ENCODE data around the gene RTKN. TPM values are rescaled to one million over a fixed set of nuclear protein-coding genes. Genes with fewer than 3 reads are reported as not detected.
A peak's percentile ranks its signal among the peaks of the same experiment; 100 is the strongest.
"Not testable (repeated sequence)": the region's sequence is repeated elsewhere in the genome, so short reads cannot be mapped to it uniquely, and the experiment has no call there.

Gene RTKN
- total RNA-seq, 4 donors from 2014 or later, result 2.2 to 17.6 (median 5.9) TPM

DNA sequence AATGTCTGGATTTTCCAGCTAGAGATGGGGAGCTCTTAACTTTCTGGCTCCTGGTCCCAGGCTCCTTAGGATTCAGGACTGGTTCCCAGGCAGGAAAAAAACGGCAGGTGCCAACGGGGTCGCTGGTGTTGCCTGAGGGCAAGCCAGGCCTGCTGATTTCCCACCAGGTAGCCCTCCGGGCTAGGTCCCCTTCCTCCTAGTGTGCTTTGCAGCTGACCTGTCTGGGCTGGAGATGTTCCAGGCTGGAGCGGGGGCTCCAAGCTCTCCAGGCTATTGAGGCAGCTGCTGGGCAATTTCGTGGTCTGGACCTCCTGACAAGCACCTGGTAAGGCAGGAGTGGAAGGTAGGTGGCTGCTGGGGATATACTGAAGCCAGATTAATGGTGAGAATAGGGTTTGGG lies 32.7 kb upstream of the RTKN start:
- ATAC-seq, result no peak
- intact Hi-C loops (cut with DNase I; ENCODE audit: low total_unique reads), result no loop called here
- H3K27me3 ChIP-seq, result no peaks in the 10 kb centered on the region
- DNase-seq, result no peak
- peaks cover 20 to 25% of the 10 kb centered on the region in 2 donors for H3K4me1 ChIP-seq
- no peaks in the 10 kb centered on the region for H3K9me3 ChIP-seq
- in situ Hi-C loops (cut with MboI; ENCODE audit: low sequenced_read_pairs in 4 of 4), result loop anchor here in 1 of 4 donors (25.0 kb wide), 1 partner anchor 363 kb away; the partner anchor contains the start of gene HK2
- H3K27ac ChIP-seq, result no peak overlapping the region
- TF ChIP-seq CTCF (IDR thresholded peaks at IDR 0.05 in 4 of 5, conservative IDR thresholded peaks at IDR 0.05 in 1 of 5), result no peak
- TF ChIP-seq POLR2A (IDR thresholded peaks at IDR 0.05), result no peak
- no peak overlapping the region for H3K4me3 ChIP-seq
- H3K36me3 ChIP-seq, result peaks cover 0 to 32% of the 10 kb centered on the region in 2 donors

GRCh38 chr2:74472945-74473258 lies 31.2 kb upstream of the RTKN start:
- peaks cover 20 to 25% of the 10 kb centered on the region in 2 donors for H3K4me1 ChIP-seq
- peak overlapping the region; percentile 79 to 90 (median 87) for H3K27ac ChIP-seq
- intact Hi-C loops (cut with DNase I; ENCODE audit: low total_unique reads), result loop anchor here (1.0 kb wide), 2 partner anchors 9 to 19 kb away; partner anchors contain the start of gene CCDC142
- H3K36me3 ChIP-seq, result peaks cover 0 to 25% of the 10 kb centered on the region in 2 donors
- H3K27me3 ChIP-seq, result no peaks in the 10 kb centered on the region
- peak in 1 of 2 donors; percentile 15 for ATAC-seq
- no peaks in the 10 kb centered on the region for H3K9me3 ChIP-seq
- no peak for DNase-seq
- in situ Hi-C loops (cut with MboI; ENCODE audit: low sequenced_read_pairs in 4 of 4), result loop anchor here in 1 of 4 donors (25.0 kb wide), 1 partner anchor 364 kb away; the partner anchor contains the start of gene HK2
- TF ChIP-seq POLR2A (IDR thresholded peaks at IDR 0.05), result no peak
- peak overlapping the region; percentile 67 to 88 (median 79) for H3K4me3 ChIP-seq

- ATAC-seq, result peak; percentile 95 to 96
- peaks cover 0 to 20% of the 10 kb centered on the region in 2 donors for H3K36me3 ChIP-seq
- peak; percentile 48 to 68 for TF ChIP-seq POLR2A (IDR thresholded peaks at IDR 0.05)
- no peak for TF ChIP-seq CTCF (IDR thresholded peaks at IDR 0.05 in 4 of 5, conservative IDR thresholded peaks at IDR 0.05 in 1 of 5)
- no peaks in the 10 kb centered on the region for H3K27me3 ChIP-seq
- DNase-seq, result peak; percentile 86 to 90
- in situ Hi-C loops (cut with MboI; ENCODE audit: low sequenced_read_pairs in 4 of 4) (loop anchor here in 1 of 4 donors (25.0 kb wide), 1 partner anchor 365 kb away; the partner anchor contains the start of gene HK2), intact Hi-C loops (cut with DNase I; ENCODE audit: low total_unique reads) (loop anchor here (1.0 kb wide), 1 partner anchor 18 kb away; no protein-coding TSS in a partner anchor)
- H3K4me3 ChIP-seq, result peak within 1 kb of the TSS; percentile 67 to 88 (median 79)
- peaks cover 20 to 25% of the 10 kb centered on the region in 2 donors for H3K4me1 ChIP-seq
- H3K9me3 ChIP-seq, result no peaks in the 10 kb centered on the region
- H3K27ac ChIP-seq, result peak within 1 kb of the TSS; percentile 79 to 90 (median 87)
Observed at GRCh38 chr2:74472086-74472944, 30.6 kb upstream of the RTKN start, which contains the start of gene MRPL53. TSS of gene MRPL53 (minus strand) at chr2:74472680. CDS start at chr2:74472660, 20 bp downstream.

GRCh38 chr2:74471332-74472065 lies 29.8 kb upstream of the RTKN start:
- DNase-seq (no peak), ATAC-seq (peak in 1 of 2 donors; percentile 5)
- TF ChIP-seq CTCF (IDR thresholded peaks at IDR 0.05 in 4 of 5, conservative IDR thresholded peaks at IDR 0.05 in 1 of 5), result no peak
- TF ChIP-seq POLR2A (IDR thresholded peaks at IDR 0.05), result no peak
- intact Hi-C loops (cut with DNase I; ENCODE audit: low total_unique reads) (loop anchor here (1.0 kb wide), 1 partner anchor 17 kb away; no protein-coding TSS in a partner anchor), in situ Hi-C loops (cut with MboI; ENCODE audit: low sequenced_read_pairs in 4 of 4) (loop anchor here in 1 of 4 donors (25.0 kb wide), 1 partner anchor 366 kb away; the partner anchor contains the start of gene HK2)
- peak overlapping the region; percentile 67 to 88 (median 79) for H3K4me3 ChIP-seq
- H3K4me1 ChIP-seq, result peaks cover 20 to 25% of the 10 kb centered on the region in 2 donors
- H3K36me3 ChIP-seq, result peaks cover 0 to 17% of the 10 kb centered on the region in 2 donors
- H3K27ac ChIP-seq, result peak overlapping the region; percentile 79 to 90 (median 87)
- H3K27me3 ChIP-seq, result no peaks in the 10 kb centered on the region
- no peaks in the 10 kb centered on the region for H3K9me3 ChIP-seq

DNA sequence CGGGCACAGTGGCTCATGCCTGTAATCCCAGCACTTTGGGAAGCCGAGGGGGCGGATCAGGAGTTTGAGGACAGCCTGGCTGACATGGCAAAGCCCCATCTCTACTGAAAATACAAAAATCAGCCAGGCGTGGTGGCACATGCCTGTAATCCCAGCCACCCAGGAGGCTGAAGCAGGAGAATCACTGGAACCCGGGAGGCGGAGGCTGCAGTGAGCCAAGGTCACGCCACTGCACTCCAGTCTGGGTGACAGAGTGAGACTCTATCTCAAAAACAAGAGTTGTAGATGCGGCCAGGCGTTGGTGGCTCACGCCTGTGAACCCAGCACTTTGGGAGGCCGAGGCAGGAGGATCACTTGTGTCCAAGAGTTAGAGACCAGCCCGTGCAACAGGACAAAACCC lies 29.0 kb upstream of the RTKN start:
- peak overlapping the region in 2 of 4 donors; percentile 22 to 47 for H3K27ac ChIP-seq

More for the DNA sequence above, 29.0 kb upstream of the RTKN start:
- ATAC-seq; intact Hi-C loops (cut with DNase I; ENCODE audit: low total_unique reads); H3K27me3 ChIP-seq; DNase-seq; H3K4me3 ChIP-seq; H3K9me3 ChIP-seq: not testable (repeated sequence)
- Histone ChIP-seq H3K36me3 (peaks cover 0 to 17% of the 10 kb centered on the region in 2 donors), H3K4me1 (peaks cover 24 to 31% of the 10 kb centered on the region in 2 donors)
- in situ Hi-C loops (cut with MboI; ENCODE audit: low sequenced_read_pairs in 4 of 4), result loop anchor here in 1 of 4 donors (25.0 kb wide), 1 partner anchor 367 kb away; the partner anchor contains the start of gene HK2
